CD4-positive, alpha-beta T cell treated with Interleukin-6 at 100 ng/mL for 8 hours (primary cell): Measurements from ENCODE around the gene RALGPS1.

Source experiments
- DNase-seq: peaks from one replicate; pipeline ENCODE4 v3.0.0-alpha.2; 2020; ENCODE audit warnings: mixed read lengths, low spot score

Gene RALGPS1

DNA sequence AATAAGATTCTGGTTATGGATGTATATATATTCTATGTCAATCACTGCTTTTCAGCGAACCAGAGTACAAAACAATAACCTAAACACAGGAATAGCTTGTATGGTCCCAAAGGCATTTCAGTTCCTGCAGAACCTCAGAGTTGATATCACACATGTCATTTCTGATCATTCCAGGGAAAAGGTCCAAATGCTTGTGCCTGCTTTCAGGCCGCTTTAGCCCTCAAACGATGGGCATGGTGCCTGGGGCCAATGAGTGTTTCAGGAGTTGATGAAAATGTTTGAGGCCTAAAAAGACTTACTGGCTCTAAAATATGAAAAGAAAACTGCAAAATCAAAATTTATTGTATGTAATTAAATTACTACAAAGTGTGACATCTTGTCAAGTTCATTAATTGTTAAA, 185.1 kb downstream of the RALGPS1 start:
- DNase-seq: no peak

DNA sequence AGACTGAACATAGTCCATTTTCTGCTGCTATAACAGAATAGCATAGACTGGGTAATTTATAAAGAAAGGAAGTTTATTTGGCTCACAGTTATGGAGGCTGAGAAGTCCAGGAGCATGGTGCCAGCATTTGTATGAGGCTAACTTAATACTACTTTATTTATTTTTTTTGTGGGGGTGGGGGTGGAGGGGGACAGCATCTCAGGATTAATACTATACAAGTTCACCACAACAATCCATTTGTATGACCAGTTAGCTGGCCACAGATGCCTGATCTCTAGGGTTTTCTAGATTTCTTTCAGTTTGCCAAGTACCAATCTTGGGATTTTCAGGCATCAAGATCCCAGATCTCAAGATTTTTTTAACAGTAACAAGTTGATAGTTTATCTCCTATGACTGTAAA, 187.6 kb downstream of the RALGPS1 start:
- no peak for DNase-seq

DNA sequence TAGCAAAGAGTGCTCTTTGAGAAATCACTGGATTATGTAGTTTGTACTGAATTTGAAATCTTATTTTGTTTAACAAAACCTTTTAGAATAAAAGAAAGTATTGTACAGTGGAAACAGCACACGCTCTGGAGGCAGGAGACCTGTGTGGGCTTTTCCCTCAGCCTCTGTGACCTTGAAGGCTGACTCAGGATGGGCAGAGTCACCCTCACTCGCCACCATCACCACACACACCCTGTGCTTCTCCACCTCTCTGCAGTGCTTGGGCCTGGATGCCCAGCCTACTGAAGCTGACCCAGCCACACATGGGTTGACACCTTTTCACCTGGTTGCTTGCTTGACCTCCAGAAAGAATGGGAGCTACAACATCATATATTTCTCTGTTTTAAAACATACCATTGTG, 188.2 kb downstream of the RALGPS1 start:
- no peak for DNase-seq

DNA sequence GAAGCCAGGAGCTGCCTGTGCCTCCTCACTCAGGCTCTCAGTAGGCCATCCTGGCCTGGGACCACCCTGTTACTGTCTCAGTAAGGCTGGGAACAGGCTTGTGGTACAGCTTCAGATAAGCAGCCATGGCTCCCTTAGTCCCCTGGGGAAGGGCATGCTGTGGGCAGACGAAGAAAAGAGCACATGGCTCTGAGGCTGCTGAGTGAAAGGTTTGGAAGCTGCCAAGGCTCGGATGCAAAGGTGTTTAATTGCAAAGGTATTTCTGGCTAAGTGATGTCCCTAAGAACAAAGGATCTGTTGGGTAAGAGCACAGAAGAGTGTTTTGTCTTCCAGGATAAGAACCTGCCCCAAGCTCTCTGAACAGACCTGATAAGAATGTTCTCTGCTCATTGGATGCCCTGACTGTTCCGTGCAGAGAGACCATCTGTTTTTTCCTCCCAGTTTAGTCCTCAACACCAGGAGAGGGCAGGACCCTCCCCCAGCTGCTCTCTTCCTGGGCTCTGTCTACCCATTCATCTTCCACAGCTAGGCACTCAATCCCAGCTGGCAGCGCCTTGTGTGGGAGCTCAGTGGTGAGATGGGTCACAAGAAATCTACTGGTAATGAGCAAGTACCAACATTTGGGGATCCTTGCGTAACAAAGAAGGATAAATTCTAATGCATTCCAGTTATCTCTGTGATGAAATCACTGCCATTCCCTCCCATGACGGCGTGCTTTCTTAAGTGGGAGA, 190.2 kb downstream of the RALGPS1 start:
- no peak for DNase-seq

DNA sequence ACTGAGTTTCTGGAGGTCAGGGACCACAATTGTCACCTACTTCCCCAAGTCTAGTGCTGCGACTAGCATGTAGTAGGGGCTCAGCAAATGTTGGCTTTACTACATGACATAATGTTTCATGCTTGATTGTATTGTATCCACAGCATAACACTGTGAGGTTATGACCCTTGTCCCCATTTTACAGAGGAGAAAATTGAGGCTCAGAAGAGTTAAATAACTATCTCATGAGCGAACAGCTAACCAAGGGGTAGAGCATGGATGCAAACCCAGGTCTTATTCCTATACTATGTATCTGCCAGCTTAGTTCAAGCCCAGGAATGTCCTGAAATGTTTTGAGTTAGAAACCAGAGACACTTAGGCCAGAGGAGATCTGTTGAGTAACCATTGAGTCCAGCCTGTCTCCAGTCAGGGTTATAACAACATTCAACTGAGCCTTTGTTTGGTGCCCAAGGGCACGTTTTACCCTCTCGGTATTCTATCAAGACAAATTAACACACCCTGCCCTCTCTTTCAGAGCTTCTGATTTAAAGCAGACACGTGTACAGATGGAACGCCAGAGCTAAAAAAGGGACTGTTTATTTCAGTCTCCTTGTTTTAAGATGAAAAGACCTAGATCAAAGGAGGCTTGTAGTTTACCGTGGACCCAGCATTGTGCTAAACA, 191.4 kb downstream of the RALGPS1 start:
- DNase-seq: no peak

DNA sequence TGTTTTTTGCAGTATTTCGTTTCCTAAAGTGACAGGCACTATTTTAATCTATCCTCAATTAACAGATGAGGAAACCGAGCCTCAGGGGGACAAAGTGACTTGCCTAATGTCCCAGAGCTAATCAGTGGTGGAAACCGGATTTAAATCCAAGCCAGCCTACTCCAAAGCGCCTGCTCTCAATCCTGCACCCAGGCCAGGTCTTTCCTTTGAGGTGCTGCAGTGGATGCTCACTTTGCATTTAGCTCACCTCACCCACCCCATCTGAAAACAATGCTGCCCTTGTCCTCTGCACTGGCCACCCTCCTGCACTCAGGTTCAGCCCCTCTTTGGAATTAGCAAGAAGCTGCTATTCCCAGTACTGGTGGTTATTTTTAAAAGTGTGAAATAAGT, 191.9 kb downstream of the RALGPS1 start:
- DNase-seq: no peak

DNA sequence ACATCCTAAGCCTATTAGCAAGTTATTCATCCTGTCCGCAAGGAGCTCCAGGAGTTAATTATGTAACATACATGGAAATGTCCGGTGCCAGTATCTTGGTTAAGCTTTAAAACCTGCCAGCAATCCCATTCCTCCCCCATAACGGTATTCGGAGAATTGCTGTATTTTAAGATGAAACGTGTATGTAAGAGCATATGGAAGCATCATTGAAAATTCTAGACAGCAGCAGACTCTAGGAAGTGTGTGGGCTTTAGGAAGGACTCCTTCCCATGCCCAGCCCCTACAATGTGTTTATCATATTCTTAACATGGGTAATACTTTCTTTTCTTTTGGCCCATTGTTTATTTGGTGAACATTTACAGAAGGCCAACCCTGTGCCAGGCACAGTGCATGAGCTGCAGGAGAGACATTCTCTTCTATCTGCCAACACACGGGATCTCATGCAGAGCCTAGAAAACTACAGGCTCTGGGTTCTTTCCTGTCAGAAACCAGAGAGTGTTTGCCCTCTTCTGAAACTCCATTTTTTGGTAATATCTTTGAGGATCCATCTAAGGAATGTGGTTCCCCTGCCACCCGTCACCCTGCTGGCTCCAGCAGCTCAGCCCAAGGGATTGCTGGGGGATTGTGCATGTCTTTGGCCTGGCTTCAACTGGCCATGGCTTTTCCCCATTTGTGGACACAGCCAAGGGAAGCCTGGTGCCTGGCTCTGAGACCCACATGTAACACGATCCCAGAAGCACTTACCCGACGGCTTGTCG, 192.8 kb downstream of the RALGPS1 start:
- no peak for DNase-seq

DNA sequence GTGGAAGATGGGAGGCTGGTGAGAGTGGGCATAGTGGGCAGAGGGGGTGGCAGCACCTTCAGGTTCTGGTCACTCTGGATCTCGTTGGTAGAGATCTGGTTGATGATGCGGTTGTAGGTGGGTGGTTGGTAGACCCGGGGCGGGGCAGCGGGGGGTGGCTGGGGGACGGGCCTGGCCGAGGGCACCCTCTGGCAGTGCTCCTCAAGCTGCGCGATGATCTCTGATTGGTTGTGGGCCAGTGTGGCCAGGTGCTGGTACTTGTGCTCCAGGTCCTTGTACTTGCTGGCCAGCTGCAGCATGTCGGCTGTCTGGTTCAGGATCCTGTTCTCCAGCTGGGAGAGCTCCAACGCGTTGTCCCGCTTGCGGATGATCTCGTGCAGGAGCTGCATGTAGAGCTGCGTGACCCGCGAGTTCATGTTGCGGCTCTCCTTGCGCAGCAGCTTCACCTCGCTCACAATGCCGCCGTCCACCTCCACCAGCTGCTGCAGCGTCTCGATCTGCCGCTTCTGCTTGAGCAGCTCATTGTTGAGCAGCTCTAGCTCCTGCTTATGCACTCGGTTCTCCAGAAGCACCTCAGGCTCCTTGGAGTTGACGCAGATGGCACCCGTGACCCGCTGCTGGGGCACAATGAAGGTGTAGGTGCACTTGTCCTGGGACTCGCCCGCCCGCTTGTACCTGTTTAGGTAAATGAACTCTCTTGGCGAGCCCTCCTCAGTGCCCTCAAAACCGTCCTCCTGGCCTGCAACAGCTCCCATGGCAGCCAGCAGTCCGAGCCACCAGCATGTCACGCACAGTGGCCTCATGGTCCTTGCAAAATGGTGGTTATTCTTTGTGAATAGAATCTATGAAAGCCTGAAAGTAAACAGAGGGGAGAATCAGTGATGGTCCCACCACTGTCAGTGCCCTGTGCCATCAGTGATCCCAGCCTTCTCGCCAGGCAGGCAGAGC, 193.6 kb downstream of the RALGPS1 start:
- no peak for DNase-seq

DNA sequence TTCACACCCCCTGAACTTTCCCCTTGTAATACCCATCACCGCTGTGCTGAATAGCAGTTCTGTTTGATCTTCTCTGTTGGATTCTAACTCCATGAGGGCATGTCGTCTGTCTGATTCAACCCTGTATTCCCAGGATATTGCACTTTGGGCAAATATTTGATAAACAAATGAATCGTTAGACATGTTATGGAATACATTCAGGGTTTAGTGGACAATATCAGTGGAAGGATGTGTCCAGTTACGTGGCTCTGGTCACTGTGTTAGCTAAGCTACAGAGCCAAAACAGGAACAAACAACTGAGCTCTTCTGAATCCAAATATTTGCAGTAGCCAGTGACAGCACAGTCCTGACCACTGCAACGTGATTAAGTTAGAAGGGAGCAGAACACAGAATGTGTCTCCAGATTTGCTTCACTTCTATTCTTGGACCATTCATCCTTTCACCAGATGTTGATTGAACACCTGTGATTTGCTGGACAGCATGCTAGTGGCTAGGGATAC, 194.7 kb downstream of the RALGPS1 start:
- DNase-seq: no peak

DNA sequence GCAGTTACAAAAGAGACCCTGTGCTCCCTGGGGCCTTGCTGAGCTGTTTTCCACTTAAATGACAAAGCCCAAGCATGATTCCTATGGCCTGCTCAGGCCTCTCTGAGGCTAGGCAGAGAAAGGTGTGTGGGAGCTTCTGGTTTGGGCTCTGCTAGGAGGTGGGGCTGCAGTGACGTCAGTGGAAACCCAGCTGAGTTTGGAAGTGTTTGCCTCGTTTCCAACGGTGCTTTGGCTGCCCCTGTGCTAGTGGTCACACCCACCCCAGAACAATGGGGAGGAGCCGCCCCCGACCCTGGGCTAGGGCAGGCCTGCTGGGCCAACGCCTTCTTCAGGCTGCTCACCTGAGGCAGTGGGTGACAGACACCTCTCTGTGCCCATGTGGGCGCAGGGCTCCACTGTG, 197.5 kb downstream of the RALGPS1 start:
- DNase-seq: no peak

DNA sequence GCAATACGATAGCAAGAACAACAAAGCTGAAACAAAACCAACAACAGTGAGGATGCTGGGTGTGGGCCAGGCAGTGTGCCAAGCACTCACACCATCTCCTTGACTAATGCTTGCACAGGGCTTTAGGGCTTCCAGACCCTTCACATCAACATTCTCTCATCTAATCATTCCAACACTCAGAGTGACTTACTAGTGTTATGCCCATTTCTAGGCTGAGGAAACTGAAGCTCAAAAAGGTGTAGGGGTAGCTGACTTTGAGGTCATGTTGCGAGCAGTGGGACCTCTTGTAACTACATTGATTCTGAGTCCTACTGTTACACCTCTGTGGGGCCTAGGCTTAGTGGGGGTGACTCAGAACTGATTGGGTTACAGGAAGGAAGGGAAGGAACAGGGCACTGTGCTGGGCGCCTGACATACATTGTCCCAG, 198.2 kb downstream of the RALGPS1 start:
- DNase-seq: no peak

DNA sequence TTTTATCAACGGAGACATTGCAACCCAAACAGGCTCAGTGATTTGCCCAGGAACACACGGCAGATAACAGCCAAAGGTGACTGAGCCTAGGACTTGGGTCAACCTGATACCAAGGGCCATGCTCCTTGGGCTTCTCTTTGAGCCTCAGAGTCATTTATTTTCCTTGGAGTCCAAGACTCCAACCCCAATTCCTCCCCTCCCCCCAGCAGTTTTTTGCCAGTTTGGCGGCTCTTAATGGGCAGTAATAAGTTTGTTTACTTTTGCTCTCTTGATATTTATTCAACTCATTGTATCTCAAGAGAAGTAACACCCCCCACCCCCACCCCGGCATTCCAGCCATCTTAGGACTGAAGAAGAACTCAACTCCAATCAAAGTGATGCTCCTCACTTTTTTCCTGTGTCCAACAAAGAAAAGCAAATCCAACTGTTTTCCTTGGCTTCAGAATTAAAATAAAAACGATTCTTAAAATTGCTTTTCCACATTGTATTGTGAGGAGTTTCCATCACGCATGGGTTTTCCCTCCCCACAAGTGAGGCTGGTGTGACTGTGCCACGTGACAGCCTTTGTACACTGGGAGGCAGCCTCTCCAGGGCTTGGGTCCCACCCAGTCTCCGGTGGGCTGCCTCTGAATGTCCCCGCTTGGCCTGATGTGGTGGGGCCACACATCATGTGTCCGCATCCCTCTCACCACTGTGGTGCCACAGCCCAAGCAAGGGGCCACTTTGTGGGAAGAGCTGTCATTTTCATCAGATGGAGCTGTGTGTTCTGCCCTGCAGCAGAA, 198.8 kb downstream of the RALGPS1 start:
- no peak for DNase-seq

DNA sequence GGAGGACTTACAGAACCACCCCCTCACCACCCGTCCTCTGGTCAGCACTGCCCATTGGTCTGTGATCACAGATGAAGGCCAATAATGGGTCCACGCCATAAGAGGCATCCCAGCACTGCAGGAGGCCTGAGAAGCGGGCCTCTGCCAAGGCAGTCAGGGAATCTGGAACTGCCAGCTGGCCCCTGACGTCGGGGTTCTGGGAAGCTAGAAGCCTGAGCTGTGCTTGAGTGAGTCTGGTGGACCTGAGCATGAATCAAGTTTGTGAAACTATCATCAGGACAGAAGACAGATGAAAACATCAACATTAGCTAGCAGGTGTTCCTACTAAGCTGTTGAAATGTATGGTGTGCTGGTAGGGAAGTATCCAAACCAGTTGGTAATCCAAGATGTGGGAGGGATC, 200.0 kb downstream of the RALGPS1 start:
- DNase-seq: no peak

DNA sequence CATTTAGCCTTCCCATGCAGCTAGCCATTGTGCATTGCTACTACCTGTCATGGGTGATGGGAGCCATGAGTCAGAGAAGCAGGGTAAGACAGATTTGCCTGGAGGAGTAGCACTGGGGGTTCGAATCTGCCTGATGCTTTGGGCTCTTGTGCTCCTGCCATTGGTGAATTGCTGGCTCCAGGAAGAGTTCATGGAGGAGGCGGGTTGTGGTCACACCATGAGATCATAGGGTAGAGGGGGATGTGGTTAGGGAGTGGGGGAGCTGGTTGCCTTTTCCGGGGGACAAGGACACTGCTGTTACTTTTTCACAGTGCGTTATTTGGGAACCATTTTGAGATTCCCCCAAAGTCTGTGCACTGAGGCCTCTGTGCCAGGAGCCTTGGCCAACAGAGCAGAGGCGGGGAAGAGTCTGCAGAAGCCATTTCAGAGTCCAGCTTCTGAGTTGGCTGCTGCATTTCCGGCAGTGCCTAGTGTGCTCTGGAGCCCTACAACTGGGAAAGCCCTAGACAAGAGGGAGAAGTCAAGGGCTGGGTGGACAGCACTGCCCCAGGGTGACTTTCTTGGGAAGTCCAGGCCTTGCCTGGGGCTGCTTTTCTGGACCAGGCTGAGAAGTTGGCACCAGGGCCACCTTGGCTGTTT, 201.6 kb downstream of the RALGPS1 start:
- DNase-seq: no peak

DNA sequence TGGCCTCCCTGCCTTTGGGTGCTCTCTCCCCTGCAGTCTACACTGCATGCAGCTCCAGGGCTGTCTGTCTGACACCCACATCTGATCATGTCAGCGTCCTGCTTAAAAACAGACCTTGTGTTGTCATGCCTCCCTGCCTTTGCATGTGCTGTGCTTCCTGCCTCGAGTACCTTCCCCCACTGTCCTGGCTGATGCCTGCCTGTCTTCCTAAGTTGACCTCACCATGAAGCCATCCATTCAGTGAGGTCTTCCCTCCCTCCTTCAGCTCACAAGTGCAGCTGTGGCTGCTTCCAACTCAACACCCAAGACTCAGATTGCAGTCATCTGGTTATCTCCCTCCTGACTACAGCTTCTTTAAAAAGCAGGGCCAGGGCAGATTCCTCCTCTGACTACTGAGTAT, 202.4 kb downstream of the RALGPS1 start:
- no peak for DNase-seq

DNA sequence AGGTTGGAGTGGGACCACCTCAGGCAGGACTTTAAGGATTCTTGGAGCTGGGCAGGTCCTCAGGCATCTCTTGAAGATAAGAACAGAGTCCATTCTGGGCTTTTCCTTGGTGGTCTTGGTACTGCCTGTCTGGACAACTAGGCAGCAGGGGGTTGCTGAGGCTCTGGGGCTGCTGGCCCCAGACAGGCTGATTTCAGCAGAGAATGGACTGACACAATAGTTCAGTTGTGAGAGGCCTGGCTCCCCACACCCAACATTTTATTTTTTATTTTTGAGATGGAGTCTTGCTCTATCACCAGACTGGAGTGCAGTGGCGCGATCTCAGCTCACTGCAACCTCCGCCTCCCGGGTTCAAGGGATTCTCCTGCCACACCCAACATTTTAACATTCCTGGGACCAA, 203.2 kb downstream of the RALGPS1 start:
- DNase-seq: no peak

DNA sequence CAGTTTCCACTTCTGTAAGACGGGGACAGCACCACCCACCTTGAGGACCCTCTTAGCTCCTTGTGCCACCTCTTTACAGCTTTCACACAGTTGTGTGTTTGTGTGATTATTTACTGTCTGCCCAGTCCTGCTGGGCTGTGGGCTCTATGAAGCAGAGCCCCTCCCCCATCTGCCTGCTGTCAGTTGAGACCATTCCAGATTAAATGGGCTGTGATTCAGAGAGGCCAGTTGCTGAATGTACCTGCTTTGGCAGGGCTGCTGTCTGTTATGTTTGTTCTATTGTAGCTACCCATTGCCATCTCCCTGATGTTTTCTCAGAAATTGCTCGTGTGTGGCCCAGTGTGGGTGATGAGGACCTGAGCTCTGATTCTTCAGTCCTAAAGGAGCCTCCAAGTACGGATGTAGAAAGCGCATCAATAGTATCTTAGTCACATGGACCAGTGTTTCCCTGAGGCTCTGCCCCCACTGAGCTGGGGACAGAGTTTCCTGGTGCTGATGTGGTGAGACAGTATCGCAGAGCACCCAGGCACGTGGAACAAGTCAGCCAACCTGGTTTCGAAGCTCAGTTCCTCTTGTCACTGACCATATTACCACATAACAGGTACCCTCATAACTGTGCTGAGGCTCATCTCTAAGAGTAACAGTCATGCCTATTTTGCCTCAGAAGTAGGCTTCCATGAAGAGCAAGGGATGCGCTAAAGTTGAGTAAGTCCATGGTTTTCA, 204.2 kb downstream of the RALGPS1 start:
- no peak for DNase-seq

DNA sequence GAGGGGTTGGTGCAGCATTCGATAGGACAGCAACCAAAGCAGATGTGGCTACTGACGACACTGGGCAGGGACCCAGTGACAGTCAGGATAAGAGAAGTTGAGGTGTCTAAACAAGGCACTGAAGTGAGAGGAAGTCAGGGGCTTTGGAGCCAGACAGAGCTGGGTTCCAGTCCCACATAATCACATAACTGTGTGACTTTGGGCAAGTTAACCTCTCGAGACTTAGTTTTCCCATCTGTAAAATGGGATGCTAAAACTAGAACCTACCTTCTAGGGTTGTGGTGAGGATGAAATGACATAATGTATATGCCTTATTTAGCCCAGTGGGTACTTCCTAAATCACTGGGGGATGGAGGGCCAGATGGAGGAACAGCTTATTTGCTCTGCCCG, 204.7 kb downstream of the RALGPS1 start:
- DNase-seq: no peak

DNA sequence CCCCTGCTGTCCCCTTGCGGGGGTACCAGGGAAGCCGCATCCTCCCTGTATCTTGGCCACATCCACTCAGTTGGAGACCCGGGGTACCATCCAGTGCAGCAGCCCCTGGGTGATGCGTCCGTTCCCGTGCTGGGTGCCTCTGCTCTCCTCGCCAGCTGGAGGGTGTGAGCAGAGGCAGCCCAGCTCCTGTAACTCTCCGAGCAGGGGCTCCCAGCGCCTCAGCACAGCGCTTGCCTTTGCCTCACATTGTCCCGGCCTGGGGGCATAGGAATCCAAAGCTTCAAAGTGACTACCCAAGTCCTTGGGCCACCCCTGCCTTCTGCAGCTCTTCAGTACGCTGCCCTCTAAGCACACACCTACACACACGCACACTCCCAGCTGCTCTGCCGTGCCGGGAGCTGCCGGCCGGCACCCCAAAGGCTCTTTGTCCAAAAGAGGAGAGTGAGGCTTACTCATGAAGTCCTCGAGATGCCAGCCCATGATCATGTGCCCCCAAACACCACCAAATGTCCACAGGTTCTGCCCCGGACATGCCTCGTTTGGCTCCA, 207.1 kb downstream of the RALGPS1 start:
- no peak for DNase-seq
